Upper lobe of right lung (tissue), 1 donor: ENCODE data around the gene EDEM2. TPM values are rescaled to one million over a fixed set of nuclear protein-coding genes. Genes with fewer than 3 reads are reported as not detected.

Experiments
- ATAC-seq: fragments of 200-7000 bp; cut with Tn5 transposase; one replicate; pipeline ENCODE4 v1.9.1; 2020; ENCODE audit warnings: mild to moderate bottlenecking, moderate library complexity
- DNase-seq: peaks from one replicate; pipeline ENCODE4 v3.0.0-alpha.2; 2020
- H3K27ac ChIP-seq: fragments of 200-600 bp; one replicate; pipeline ENCODE4 v1.8.0; 2022
- H3K27me3 ChIP-seq: fragments of 200-600 bp; one replicate; pipeline ENCODE4 v1.8.0; 2022; ENCODE audit warnings: mild to moderate bottlenecking
- H3K36me3 ChIP-seq: fragments of 200-600 bp; one replicate; pipeline ENCODE4 v1.8.0; 2022
- H3K4me1 ChIP-seq: fragments of 200-600 bp; one replicate; pipeline ENCODE4 v1.8.0; 2022
- H3K4me3 ChIP-seq: fragments of 200-600 bp; one replicate; pipeline ENCODE4 v1.8.0; 2022; ENCODE audit warnings: mild to moderate bottlenecking
- H3K9me3 ChIP-seq: fragments of 200-600 bp; one replicate; pipeline ENCODE4 v1.8.0; 2022
- intact Hi-C: fragments of 100-400 bp; cut with DNase I; formaldehyde crosslinking; loops from one replicate; pipeline ENCODE4 v1.11.0; 2022
- total RNA-seq: library from RNA; stranded (reverse); fragmentation: NEBNext Ultra II Directional; extraction: Animal tissue kit (Norgen Biotek cat#: 25700); gene quantifications from one replicate; pipeline ENCODE4 v1.2.1, GENCODE V29; 2021
- TF ChIP-seq, protein P1 (sequence below): fragments of 200-600 bp; IDR thresholded peaks from one replicate; pipeline ENCODE4 v1.8.0; 2022; ENCODE audit warnings: antibody characterized with exemption
- donor health status: DM: no; HTN: yes; CAD: no; lungs with severe emphysema.

The EDEM2 gene
- total RNA-seq, 1 donor from 2014 or later, result 39.2 TPM

DNA sequence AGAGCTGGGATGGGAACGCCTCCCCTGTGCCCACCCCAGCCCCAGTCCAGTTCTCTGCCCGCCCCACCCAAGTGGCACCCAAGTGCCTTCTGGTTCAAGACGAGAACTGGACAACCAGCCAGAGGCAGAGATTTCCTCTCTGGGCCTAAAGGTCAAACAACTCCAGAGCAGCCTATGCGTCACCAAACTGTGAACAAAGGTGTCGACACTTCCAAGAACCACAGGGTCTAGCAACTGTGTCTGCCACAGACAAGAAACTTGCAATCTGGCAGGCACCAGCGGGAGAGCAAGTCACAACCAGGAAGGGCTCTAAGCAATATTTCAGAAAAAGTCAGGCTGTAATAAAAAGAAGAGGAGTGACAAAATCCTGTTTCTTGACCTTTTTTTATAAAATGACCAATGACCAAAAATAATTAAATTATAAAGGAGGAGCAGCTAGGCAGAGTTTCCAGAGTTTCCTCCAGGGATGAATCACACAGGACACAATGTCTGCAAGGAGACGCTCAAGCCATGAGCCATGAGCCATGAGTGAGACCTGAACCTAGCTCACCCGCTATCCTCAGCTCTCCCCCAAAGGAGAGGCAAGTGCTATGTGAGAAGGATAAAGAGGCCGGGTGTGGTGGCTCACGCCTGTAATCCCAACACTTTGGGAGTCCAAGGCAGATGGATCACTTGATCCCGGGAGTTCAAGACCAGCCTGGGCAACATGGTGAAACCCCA, 11.1 kb downstream of the EDEM2 start:
- H3K27ac ChIP-seq, result peak overlapping the region; percentile 24
- H3K27me3 ChIP-seq, result no peaks in the 10 kb centered on the region
- H3K36me3 ChIP-seq, result peaks cover 95% of the 10 kb centered on the region
- TF ChIP-seq, protein P1, sequence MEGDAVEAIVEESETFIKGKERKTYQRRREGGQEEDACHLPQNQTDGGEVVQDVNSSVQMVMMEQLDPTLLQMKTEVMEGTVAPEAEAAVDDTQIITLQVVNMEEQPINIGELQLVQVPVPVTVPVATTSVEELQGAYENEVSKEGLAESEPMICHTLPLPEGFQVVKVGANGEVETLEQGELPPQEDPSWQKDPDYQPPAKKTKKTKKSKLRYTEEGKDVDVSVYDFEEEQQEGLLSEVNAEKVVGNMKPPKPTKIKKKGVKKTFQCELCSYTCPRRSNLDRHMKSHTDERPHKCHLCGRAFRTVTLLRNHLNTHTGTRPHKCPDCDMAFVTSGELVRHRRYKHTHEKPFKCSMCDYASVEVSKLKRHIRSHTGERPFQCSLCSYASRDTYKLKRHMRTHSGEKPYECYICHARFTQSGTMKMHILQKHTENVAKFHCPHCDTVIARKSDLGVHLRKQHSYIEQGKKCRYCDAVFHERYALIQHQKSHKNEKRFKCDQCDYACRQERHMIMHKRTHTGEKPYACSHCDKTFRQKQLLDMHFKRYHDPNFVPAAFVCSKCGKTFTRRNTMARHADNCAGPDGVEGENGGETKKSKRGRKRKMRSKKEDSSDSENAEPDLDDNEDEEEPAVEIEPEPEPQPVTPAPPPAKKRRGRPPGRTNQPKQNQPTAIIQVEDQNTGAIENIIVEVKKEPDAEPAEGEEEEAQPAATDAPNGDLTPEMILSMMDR, result no peak
- peak; percentile 87 for ATAC-seq
- H3K9me3 ChIP-seq, result no peaks in the 10 kb centered on the region
- intact Hi-C loops, result no loop called here
- DNase-seq, result no peak
- H3K4me3 ChIP-seq, result no peak overlapping the region
- H3K4me1 ChIP-seq, result peaks cover 6% of the 10 kb centered on the region

DNA sequence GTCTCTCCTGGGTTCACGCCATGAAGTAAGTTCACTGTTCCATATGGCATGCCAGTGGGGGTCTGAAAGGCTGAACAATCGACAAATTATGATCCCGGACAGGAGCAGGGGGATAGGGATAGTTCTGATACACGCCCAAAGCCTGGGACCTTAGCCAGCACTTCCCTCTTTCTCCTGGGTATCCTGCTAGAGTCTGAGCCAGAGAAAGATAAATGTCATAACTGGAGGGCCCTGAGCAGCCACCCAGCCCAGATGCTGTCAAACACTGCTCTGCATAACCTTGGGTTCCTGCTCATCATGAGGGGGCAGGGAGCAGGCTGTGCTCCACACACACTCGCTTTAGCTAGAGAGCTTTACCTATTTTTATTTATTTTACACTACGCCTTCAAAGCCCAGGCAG, 12.3 kb downstream of the EDEM2 start:
- intact Hi-C loops, result no loop called here
- H3K4me1 ChIP-seq, result peaks cover 6% of the 10 kb centered on the region
- H3K9me3 ChIP-seq, result no peaks in the 10 kb centered on the region
- TF ChIP-seq, protein P1, result no peak
- H3K27ac ChIP-seq, result peak overlapping the region; percentile 24
- DNase-seq (no peak), ATAC-seq (no peak)
- no peaks in the 10 kb centered on the region for H3K27me3 ChIP-seq
- H3K4me3 ChIP-seq, result no peak overlapping the region
- H3K36me3 ChIP-seq, result peaks cover 95% of the 10 kb centered on the region

DNA sequence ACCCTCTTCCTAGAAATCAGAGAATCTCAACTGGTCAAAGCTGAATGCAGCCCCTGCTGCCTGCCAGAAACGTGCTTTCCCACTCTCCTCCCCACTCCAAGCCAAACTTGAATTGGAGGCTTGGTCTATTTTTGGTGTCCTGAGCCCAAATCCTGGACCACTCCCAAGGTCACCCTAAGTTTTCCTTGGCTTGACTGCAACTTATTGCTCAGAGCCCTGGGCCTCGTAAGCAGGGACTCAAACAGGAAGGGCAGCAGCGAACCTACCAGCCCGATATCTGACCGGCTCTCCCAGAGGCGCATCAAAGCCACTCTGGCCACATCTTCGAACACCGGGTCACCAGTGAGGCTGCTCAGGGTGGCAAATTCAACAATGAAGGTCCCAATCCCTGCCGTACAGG, 12.7 kb downstream of the EDEM2 start:
- intact Hi-C loops, result no loop called here
- no peaks in the 10 kb centered on the region for H3K9me3 ChIP-seq
- no peaks in the 10 kb centered on the region for H3K27me3 ChIP-seq
- H3K4me1 ChIP-seq, result peaks cover 6% of the 10 kb centered on the region
- H3K27ac ChIP-seq, result peak overlapping the region; percentile 24
- H3K4me3 ChIP-seq, result no peak overlapping the region
- peaks cover 95% of the 10 kb centered on the region for H3K36me3 ChIP-seq
- ATAC-seq (no peak), DNase-seq (no peak)
- TF ChIP-seq, protein P1, result no peak

DNA sequence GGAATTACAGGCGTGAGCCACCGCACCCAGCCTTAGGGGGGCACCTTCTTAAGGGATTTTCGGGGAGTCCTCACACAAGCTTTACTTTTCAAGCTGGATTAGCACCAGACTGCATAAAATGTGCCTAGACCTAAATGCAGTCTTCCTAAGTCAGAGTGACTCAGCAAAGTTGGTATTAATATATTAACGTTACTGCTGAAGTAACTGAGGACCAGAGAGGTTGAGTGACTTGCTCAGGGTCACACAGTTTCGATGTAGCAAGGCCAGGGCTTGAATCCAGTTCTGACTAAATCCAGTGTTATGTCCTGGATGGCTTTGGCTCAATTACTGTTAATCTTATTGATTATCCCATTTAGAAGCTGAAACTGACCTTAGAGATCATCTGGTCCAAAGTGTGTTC, 13.4 kb downstream of the EDEM2 start:
- Histone ChIP-seq H3K27ac (no peak overlapping the region), H3K4me3 (no peak overlapping the region), H3K4me1 (peaks cover 6% of the 10 kb centered on the region), H3K27me3 (no peaks in the 10 kb centered on the region), H3K9me3 (no peaks in the 10 kb centered on the region), H3K36me3 (peaks cover 96% of the 10 kb centered on the region)
- ATAC-seq (no peak), DNase-seq (no peak)
- TF ChIP-seq, protein P1, result no peak
- intact Hi-C loops, result no loop called here

DNA sequence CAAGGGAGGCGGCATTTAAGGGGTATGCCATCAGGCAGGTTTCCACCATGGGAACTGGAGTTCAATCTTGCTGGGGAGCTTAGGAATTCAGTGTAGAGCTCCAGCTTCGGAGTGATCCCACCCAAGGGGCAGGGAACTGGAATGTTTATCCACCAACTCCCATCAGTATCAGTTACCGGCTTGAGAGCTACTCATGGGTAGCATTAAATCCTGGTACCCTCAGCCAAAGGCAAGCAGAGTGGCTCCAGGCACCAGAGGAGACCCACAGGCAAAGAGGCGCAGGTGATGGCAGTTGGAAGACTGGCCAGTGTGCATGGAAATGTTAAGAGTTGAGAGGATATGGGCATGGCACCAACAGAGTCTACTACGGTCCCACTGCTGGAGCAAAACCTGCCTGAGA, 14.1 kb downstream of the EDEM2 start:
- peaks cover 6% of the 10 kb centered on the region for H3K4me1 ChIP-seq
- no peak for DNase-seq
- intact Hi-C loops, result no loop called here
- TF ChIP-seq, protein P1, result no peak
- H3K36me3 ChIP-seq, result peaks cover 91% of the 10 kb centered on the region
- no peak for ATAC-seq
- no peaks in the 10 kb centered on the region for H3K27me3 ChIP-seq
- H3K4me3 ChIP-seq, result no peak overlapping the region
- H3K9me3 ChIP-seq, result no peaks in the 10 kb centered on the region
- H3K27ac ChIP-seq, result no peak overlapping the region
